Measurements from ENCODE around the gene CCDC9. TPM values are rescaled to one million over a fixed set of nuclear protein-coding genes. Genes with fewer than 3 reads are reported as not detected.

Gene CCDC9
- total and polyA plus RNA-seq, 2 of the 13 experiments (the other 11 are each of a cell fraction or from before 2014, with no cell fraction given) = 2.9 to 6.3 TPM

DNA sequence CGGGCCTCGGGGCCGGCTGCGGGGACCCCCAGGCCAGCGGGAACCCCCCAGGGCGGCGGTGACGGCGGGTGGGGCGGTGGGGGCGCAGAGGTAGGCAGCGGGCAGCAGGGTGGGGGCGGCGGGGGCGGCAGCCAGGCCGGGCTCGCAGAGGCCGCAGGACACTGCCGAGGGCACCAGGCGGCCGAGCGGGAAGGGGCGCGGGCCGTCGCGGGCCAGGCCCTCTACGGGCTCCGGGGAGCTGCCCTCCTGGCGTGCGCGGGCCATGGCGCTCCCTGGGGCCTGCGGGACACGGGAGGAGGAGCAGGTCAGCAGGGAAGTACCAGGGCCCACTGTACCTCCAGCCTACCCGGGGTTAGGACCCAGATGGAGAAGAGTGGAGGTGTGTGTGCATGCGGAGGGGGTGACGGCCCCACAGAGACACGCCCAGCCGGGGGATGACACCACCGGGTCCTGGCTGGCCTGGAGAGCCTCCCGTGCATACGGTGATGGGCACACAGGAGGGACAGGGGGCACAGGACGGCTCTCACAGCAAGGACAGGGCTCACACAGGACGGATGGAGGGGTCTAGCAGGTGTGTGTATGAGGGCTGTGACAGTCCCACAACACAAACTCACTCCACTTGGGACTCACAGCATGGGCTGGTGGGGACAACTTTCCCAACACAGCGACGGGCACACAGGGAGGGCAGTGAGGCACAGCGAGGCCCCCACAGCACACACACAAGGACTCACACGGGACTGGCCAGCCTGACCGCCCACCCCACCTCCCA, 28.0 kb upstream of the CCDC9 start (continued):
- TF ChIP-seq ZNF276 (CRISPR knock-in tag; IDR thresholded peaks at IDR 0.05; ENCODE audit: low read depth) (no peak), MTF1 (CRISPR knock-in tag; IDR thresholded peaks at IDR 0.05) (0 out of 2 replicates have a peak, but pooled peaks have one; percentile 9), SOX13 (IDR thresholded peaks at IDR 0.05) (no peak), SOX13 (CRISPR knock-in tag; conservative IDR thresholded peaks at IDR 0.05 in 1 of 2, IDR thresholded peaks at IDR 0.05 in 1 of 2) (peak in 1 of 2 experiments; percentile 37; a peak in 2 of 4 replicates), ZNF740 (CRISPR knock-in tag; IDR thresholded peaks at IDR 0.05) (peak; percentile 73; the same call in 1 of the 2 replicates), U2AF2 (IDR thresholded peaks at IDR 0.05; ENCODE audit: low read depth, low read length) (no peak), ZNF572 (CRISPR knock-in tag; IDR thresholded peaks at IDR 0.05) (no peak)

- H3K27ac ChIP-seq (ENCODE audit: extremely low read length, insufficient read depth, low read length) = peak overlapping the region; percentile 93
- H4K20me1 ChIP-seq (ENCODE audit: insufficient read depth, low read length) = peaks cover 20% of the 10 kb centered on the region
- intact Hi-C loops (cut with micrococcal nuclease; ENCODE audit: unreplicated experiment) (no loop called here), in situ Hi-C loops (cut with HindIII; ENCODE audit: extremely low pct_ligation_motif_present, low pct_unique_long_range_greater_than_20kb) (no loop called here)
- peaks cover 42% of the 10 kb centered on the region for H3K4me1 ChIP-seq (ENCODE audit: insufficient read depth, low read length)
- H3K27me3 ChIP-seq (ENCODE audit: control insufficient read depth in 1 of 2, insufficient read depth in 2 of 2, low read length in 2 of 2) = peaks cover 0 to 4% of the 10 kb centered on the region in 2 experiments; a peak in 1 of 5 replicates
- H3K79me2 ChIP-seq (ENCODE audit: insufficient read depth, low read length) = peaks cover 23% of the 10 kb centered on the region
- 4% methylated on average over 10 of the region's 10 CpGs for WGBS (ENCODE audit: low lambda C conversion rate)
- H3K4me2 ChIP-seq (ENCODE audit: low read depth, low read length) = peak overlapping the region; percentile 94
- ATAC-seq = peak; percentile 3; the same call in 2 of the 3 replicates
- H2AFZ ChIP-seq (ENCODE audit: low read length) = no peak overlapping the region
- peaks cover 2 to 4% of the 10 kb centered on the region in 2 experiments; a peak in 4 of 5 replicates for H3K36me3 ChIP-seq (replicated peaks in 1 of 2; ENCODE audit: control insufficient read depth in 1 of 2, insufficient read depth in 2 of 2, low read length in 2 of 2)
- peak; percentile 12 for FAIRE-seq
- H3K9ac ChIP-seq (ENCODE audit: insufficient read depth, low read depth, low read length) = peak overlapping the region; percentile 99
- BruUV-seq (replicated peaks) = no TSS peak
- DNase-seq (ENCODE audit: low spot score) = peak; percentile 32
- peak overlapping the region; percentile 94 to 100 (median 95) for H3K4me3 ChIP-seq (replicated peaks in 1 of 3; ENCODE audit: insufficient read depth in 1 of 3, low read depth in 2 of 3, low read length in 3 of 3)
- CTCF ChIA-PET (ENCODE audit: low intra/inter-chr PET ratio, low total read pairs) = interaction anchor here (2.5 kb wide), 1 partner anchor 15 kb away, joined by 13 read pairs; no protein-coding TSS in a partner anchor
- H3K9me3 ChIP-seq (ENCODE audit: low read length) = no peaks in the 10 kb centered on the region
- POLR2A ChIA-PET = interaction anchor here (4.3 kb wide), 1 partner anchor 15 kb away, joined by 93 read pairs; no protein-coding TSS in a partner anchor
- no peak for TF ChIP-seq SKIL (CRISPR knock-in tag; IDR thresholded peaks at IDR 0.05; ENCODE audit: borderline replicate concordance)
- no peak for TF ChIP-seq HNF4A (CRISPR knock-in tag; IDR thresholded peaks at IDR 0.05)
- 0 out of 2 replicates have a peak, but pooled peaks have one; percentile 34 for TF ChIP-seq ZNF790 (CRISPR knock-in tag; IDR thresholded peaks at IDR 0.05; ENCODE audit: borderline replicate concordance)
- TF ChIP-seq HDAC1 (CRISPR knock-in tag; IDR thresholded peaks at IDR 0.05) = peak; percentile 51; the same call in 1 of the 2 replicates
- 0 out of 4 replicates have a peak, but pooled peaks of 1 of the 2 experiments have one; percentile 12 for TF ChIP-seq POLR2A (IDR thresholded peaks at IDR 0.05; ENCODE audit: insufficient read depth in 1 of 2, low read depth in 2 of 2, low read length in 2 of 2)
- TF ChIP-seq, protein P1, sequence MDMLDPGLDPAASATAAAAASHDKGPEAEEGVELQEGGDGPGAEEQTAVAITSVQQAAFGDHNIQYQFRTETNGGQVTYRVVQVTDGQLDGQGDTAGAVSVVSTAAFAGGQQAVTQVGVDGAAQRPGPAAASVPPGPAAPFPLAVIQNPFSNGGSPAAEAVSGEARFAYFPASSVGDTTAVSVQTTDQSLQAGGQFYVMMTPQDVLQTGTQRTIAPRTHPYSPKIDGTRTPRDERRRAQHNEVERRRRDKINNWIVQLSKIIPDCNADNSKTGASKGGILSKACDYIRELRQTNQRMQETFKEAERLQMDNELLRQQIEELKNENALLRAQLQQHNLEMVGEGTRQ (IDR thresholded peaks at IDR 0.05; ENCODE audit: low read depth, low read length) = peak; percentile 41
- TF ChIP-seq, protein P1 (CRISPR knock-in tag; IDR thresholded peaks at IDR 0.05; ENCODE audit: borderline replicate concordance) = no peak
These were observed 27.2 kb upstream of the CCDC9 start for GRCh38 chr19:47228937-47229675.
